Endodermal cell (in vitro differentiated cells): ENCODE data around the gene LMX1A. TPM values are rescaled to one million over a fixed set of nuclear protein-coding genes. Genes with fewer than 3 reads are reported as not detected.

Experiments
- DNase-seq: peaks from one replicate; pipeline ENCODE4 v3.0.0-alpha.2; 2017
- H3K27ac ChIP-seq: 2 replicates; pipeline ENCODE4 v1.5.1; 2013; ENCODE audit warnings: mild to moderate bottlenecking, low read depth, low read length, moderate library complexity
- H3K27me3 ChIP-seq: 2 replicates; pipeline ENCODE4 v1.6.1; 2013; ENCODE audit warnings: mild to moderate bottlenecking, low read length, moderate library complexity; ENCODE audit not compliant: insufficient read depth, control insufficient read depth, poor library complexity, severe bottlenecking
- H3K36me3 ChIP-seq: 2 replicates; pipeline ENCODE4 v1.7.0; 2013; ENCODE audit warnings: mild to moderate bottlenecking, low read length, moderate library complexity; ENCODE audit not compliant: control insufficient read depth, insufficient read depth
- H3K4me1 ChIP-seq: one replicate; pipeline ENCODE4 v1.7.0; 2013; ENCODE audit warnings: low read length; ENCODE audit not compliant: control insufficient read depth, insufficient read depth
- H3K4me3 ChIP-seq: 2 replicates; pipeline ENCODE4 v1.5.1; 2013; ENCODE audit warnings: mild to moderate bottlenecking, low read length, moderate library complexity
- H3K9ac ChIP-seq: 2 replicates; pipeline ENCODE4 v1.6.1; 2013; ENCODE audit warnings: mild to moderate bottlenecking, low read length, moderate library complexity; ENCODE audit not compliant: poor library complexity, severe bottlenecking; ENCODE audit errors: extremely low read depth
- H3K9me3 ChIP-seq: 2 replicates; pipeline ENCODE4 v1.6.1; 2013; ENCODE audit warnings: mild to moderate bottlenecking, low read length, moderate library complexity; ENCODE audit not compliant: control insufficient read depth
- H3K27ac Mint-ChIP-seq: 2 replicates; pipeline ENCODE4 v1.8.0; 2020; ENCODE audit warnings: mixed read lengths
- H3K27me3 Mint-ChIP-seq: 2 replicates; pipeline ENCODE4 v1.8.0; 2021; ENCODE audit warnings: mild to moderate bottlenecking, mixed read lengths; ENCODE audit not compliant: insufficient read depth
- H3K36me3 Mint-ChIP-seq: 2 replicates; pipeline ENCODE4 v1.8.0; 2020; ENCODE audit warnings: low read depth, mixed read lengths
- H3K4me1 Mint-ChIP-seq: 2 replicates; pipeline ENCODE4 v1.8.0; 2020; ENCODE audit warnings: mixed read lengths
- H3K4me3 Mint-ChIP-seq: 2 replicates; pipeline ENCODE4 v1.8.0; 2020; ENCODE audit warnings: mild to moderate bottlenecking, moderate library complexity, mixed read lengths
- H3K9me3 Mint-ChIP-seq: 2 replicates; pipeline ENCODE4 v1.8.0; 2020; ENCODE audit warnings: mild to moderate bottlenecking, mixed read lengths
- WGBS, 2 experiments: methylation state at CpG; one replicate each; pipeline versions ENCODE4 v1.1.5 to v1.1.7; 2013; ENCODE audit warnings: missing lambda C conversion rate in 2 of 2, mixed read lengths in 1 of 2; ENCODE audit not compliant: insufficient coverage in 1 of 2, insufficient read length in 1 of 2; 5-methylcytosine and 5-hydroxymethylcytosine counted together
- total RNA-seq, 2 donors: library from RNA; stranded (reverse); fragmentation: NEBNext Ultra II Directional in 1 of 2; extraction: Animal tissue kit (Norgen Biotek cat#: 25700) in 1 of 2; gene quantifications; 2 replicates in 1 of 2; 3 replicates in 1 of 2; pipeline ENCODE4 v1.2.1, GENCODE V29; 2021
- TF ChIP-seq, protein P1 (sequence below): fragments of 200-600 bp; sonication (generic); conservative IDR thresholded peaks from 2 replicates; pipeline ENCODE4 v1.5.0; 2021; ENCODE audit warnings: antibody characterized with exemption, mild to moderate bottlenecking

Gene LMX1A
- total RNA-seq, 2 donors from 2014 or later: 0.13 to 1.6 TPM

DNA sequence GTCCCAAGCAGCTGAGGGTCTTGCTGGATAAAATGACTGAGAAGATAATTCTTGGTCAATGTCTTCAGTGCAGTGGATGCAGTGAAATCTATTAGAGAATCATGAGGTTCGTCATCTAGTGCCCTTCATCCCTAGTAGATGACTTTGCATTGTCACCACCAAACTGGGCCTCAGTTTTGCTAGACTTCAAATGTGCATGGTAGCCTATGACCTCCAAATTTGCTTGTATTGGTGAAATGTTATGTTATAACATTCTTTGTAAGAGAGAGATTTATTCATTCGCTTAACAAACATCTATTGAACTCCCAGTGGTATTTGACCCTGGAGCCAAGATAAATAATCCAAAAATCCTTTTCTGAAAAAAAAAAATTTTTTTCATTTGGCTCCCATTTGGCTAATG is 183.8 kb downstream of the LMX1A start:
- Mint-ChIP-seq H3K9me3 (no peaks in the 10 kb centered on the region), H3K4me1 (peaks cover 13% of the 10 kb centered on the region), H3K27me3 (peaks cover 8% of the 10 kb centered on the region), H3K27ac (no peak overlapping the region), H3K4me3 (no peak overlapping the region), H3K36me3 (no peaks in the 10 kb centered on the region)
- peaks cover 5% of the 10 kb centered on the region for H3K27me3 ChIP-seq
- no peaks in the 10 kb centered on the region for H3K36me3 ChIP-seq
- H3K27ac ChIP-seq: no peak overlapping the region
- no peaks in the 10 kb centered on the region for H3K9me3 ChIP-seq
- no peak overlapping the region for H3K4me3 ChIP-seq
- 84 to 100% methylated on average over 1 to 2 of the region's 2 CpGs for WGBS, 2 experiments
- no peak for DNase-seq
- no peaks in the 10 kb centered on the region for H3K4me1 ChIP-seq
- H3K9ac ChIP-seq: no peak overlapping the region
- TF ChIP-seq, protein P1, sequence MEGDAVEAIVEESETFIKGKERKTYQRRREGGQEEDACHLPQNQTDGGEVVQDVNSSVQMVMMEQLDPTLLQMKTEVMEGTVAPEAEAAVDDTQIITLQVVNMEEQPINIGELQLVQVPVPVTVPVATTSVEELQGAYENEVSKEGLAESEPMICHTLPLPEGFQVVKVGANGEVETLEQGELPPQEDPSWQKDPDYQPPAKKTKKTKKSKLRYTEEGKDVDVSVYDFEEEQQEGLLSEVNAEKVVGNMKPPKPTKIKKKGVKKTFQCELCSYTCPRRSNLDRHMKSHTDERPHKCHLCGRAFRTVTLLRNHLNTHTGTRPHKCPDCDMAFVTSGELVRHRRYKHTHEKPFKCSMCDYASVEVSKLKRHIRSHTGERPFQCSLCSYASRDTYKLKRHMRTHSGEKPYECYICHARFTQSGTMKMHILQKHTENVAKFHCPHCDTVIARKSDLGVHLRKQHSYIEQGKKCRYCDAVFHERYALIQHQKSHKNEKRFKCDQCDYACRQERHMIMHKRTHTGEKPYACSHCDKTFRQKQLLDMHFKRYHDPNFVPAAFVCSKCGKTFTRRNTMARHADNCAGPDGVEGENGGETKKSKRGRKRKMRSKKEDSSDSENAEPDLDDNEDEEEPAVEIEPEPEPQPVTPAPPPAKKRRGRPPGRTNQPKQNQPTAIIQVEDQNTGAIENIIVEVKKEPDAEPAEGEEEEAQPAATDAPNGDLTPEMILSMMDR: no peak

DNA sequence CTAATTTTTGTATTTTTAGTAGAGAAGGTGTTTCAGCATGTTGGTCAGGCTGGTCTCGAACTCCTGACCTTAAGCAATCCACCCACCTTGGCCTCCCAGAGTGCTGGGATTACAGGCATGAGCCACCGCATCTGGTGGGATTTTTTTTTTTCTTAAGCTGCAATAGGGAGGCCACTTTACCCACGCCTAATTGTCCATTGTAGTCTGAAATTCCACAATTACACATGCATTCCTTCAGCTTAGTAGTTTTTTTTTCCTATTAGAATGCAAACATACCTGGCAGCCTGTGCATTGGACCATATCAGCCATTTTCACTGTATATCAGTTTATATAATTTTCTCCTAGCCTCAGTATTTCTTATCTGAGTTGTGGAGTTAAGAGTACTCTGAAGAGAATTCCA is 186.8 kb downstream of the LMX1A start:
- H3K4me1 Mint-ChIP-seq: peaks cover 9% of the 10 kb centered on the region
- H3K4me3 ChIP-seq: no peak overlapping the region
- no peak overlapping the region for H3K4me3 Mint-ChIP-seq
- H3K9me3 Mint-ChIP-seq: no peaks in the 10 kb centered on the region
- 90 to 96% methylated on average over 3 of the region's 3 CpGs for WGBS, 2 experiments
- DNase-seq: no peak
- TF ChIP-seq, protein P1: no peak
- no peak overlapping the region for H3K9ac ChIP-seq
- H3K27ac Mint-ChIP-seq: no peak overlapping the region
- H3K36me3 Mint-ChIP-seq: no peaks in the 10 kb centered on the region
- H3K27me3 Mint-ChIP-seq: peaks cover 5% of the 10 kb centered on the region
- no peaks in the 10 kb centered on the region for H3K36me3 ChIP-seq
- no peaks in the 10 kb centered on the region for H3K4me1 ChIP-seq
- no peaks in the 10 kb centered on the region for H3K9me3 ChIP-seq
- H3K27me3 ChIP-seq: peaks cover 5% of the 10 kb centered on the region
- no peak overlapping the region for H3K27ac ChIP-seq

DNA sequence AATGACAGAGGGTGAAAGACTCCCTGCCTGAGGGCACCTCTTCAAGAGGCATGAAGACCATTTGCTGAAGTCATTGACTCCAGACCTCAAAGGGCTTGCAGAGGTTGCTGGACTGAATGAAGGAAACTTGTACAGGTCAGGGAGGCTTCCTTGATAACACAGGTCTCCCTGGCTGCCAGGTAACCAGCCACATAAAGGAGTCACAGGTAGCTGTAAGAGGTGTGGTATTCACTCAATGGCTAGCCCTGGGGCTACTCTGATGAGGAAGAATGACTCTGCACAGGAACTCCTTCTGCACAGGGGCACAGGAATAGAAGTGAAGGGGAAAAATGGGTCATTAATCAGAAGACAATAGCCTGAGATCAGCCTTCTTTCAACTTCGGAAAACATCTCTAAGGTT is 187.5 kb downstream of the LMX1A start:
- WGBS, 2 experiments: 77 to 100% methylated on average over 1 of the region's 1 CpG
- no peaks in the 10 kb centered on the region for H3K36me3 Mint-ChIP-seq
- Histone ChIP-seq H3K4me1 (no peaks in the 10 kb centered on the region), H3K4me3 (no peak overlapping the region), H3K27me3 (peaks cover 5% of the 10 kb centered on the region), H3K9me3 (no peaks in the 10 kb centered on the region), H3K27ac (no peak overlapping the region), H3K9ac (no peak overlapping the region), H3K36me3 (no peaks in the 10 kb centered on the region)
- TF ChIP-seq, protein P1: no peak
- no peak overlapping the region for H3K4me3 Mint-ChIP-seq
- H3K4me1 Mint-ChIP-seq: peaks cover 3% of the 10 kb centered on the region
- DNase-seq: no peak
- peaks cover 3% of the 10 kb centered on the region for H3K27me3 Mint-ChIP-seq
- no peak overlapping the region for H3K27ac Mint-ChIP-seq
- H3K9me3 Mint-ChIP-seq: no peaks in the 10 kb centered on the region
